Stimulated activated naive CD4-positive, alpha-beta T cell (primary cell): ENCODE measurements around the gene CDC34.
A peak's percentile ranks its signal among the peaks of the same experiment; 100 is the strongest.

Source experiments
- DNase-seq, 6 experiments: peaks; one replicate each; lab custom pipeline; 2025; lab: John Stamatoyannopoulos, UW

Gene CDC34

GRCh38 chr19:588741-589692 is 57.5 kb downstream of the CDC34 start:
- DNase-seq, result peak in 2 of 6 experiments; percentile 38 to 43

GRCh38 chr19:589693-590395 is 58.3 kb downstream of the CDC34 start, which contains the start of gene HCN2:
Gene HCN2 (plus strand): TSS chr19:589881. CDS start chr19:589946, 65 bp downstream.
- no peak for DNase-seq

- DNase-seq, result peak in 4 of 6 experiments; percentile 10 to 34 (median 22)
These were observed 58.8 kb downstream of the CDC34 start for GRCh38 chr19:590396-590745.

- DNase-seq, result no peak
These were observed 59.2 kb downstream of the CDC34 start for GRCh38 chr19:590750-591098.

DNA sequence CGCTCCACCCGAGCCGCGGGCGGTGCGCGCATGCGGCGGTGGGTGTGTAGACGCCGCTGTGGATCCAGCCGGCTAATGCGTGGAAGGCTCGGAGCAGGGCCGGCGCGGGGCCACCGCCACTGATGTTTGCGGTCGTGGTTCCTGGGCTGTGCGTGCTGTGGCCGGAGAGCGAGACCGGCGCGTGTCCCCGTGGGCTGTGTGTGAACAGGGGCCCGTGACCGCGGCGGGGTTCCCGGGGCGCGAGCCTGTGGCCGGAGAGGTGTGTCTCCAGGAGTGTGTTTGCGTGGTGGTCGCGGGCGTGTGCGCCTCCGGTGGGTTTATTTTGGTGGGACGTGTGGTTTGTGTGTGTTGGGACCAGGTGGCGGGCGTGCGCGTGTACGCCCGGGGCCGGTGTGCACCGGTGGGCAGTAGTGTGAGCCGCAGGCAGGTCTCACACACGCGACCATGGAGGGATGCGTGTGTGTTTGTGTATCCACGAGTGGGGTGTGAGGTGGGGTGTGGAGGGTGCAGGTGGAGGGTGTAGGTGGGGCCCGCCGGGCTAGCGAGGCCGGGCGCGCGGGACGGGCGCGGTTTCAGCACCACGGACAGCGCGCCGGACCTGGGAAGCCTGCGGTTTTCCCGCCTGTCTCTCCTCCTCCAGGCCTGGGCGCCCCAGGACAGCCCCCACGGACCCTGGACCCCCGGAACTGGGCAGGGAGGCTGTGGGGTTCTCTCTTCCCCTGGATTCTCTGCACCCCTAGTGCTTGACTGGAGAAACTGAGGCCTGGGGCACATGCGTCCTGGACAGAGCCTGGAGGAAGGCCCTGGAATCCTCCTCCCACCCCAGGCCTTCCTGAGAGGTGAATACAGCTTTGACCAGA is 59.8 kb downstream of the CDC34 start:
- no peak for DNase-seq
